GM12878 (cell line): Measurements from ENCODE around the gene THEM4. TPM values are rescaled to one million over a fixed set of nuclear protein-coding genes. Genes with fewer than 3 reads are reported as not detected.

Experiments
- ASH2L ChIP-seq: fragments of 300-600, 200-600 bp; sonication (generic); IDR thresholded peaks from 2 replicates; pipeline ENCODE4 v1.6.1; 2017; ENCODE audit warnings: low read depth, mild to moderate bottlenecking, borderline replicate concordance
- ATF7 ChIP-seq: fragments of 450-650 bp; IDR thresholded peaks from 2 replicates; pipeline ENCODE4 v1.6.1; 2016; ENCODE audit warnings: low read depth, mild to moderate bottlenecking
- BACH1 ChIP-seq: fragments of 450-650 bp; IDR thresholded peaks from 2 replicates; pipeline ENCODE4 v1.6.1; 2017; ENCODE audit warnings: mild to moderate bottlenecking, borderline replicate concordance
- BMI1 ChIP-seq: fragments of 450-650 bp; IDR thresholded peaks from 2 replicates; pipeline ENCODE4 v1.6.1; 2016; ENCODE audit warnings: mild to moderate bottlenecking, moderate library complexity, borderline replicate concordance
- EZH2 ChIP-seq: IDR thresholded peaks from 2 replicates; pipeline ENCODE4 v1.6.1; 2012; ENCODE audit warnings: low read depth, mild to moderate bottlenecking, control low read depth, inconsistent platforms, low read length, borderline replicate concordance; ENCODE audit not compliant: control insufficient read depth
- FOS ChIP-seq: IDR thresholded peaks from 3 replicates; pipeline ENCODE4 v1.6.1; 2011; ENCODE audit warnings: borderline replicate concordance; ENCODE audit not compliant: insufficient read length; ENCODE audit errors: extremely low read depth
- IKZF1 ChIP-seq: fragments of 450-650 bp; conservative IDR thresholded peaks from 2 replicates; pipeline ENCODE4 v1.6.1; 2017; ENCODE audit warnings: antibody characterized with exemption, mild to moderate bottlenecking
- JUND ChIP-seq: IDR thresholded peaks from 2 replicates; pipeline ENCODE4 v1.6.1; 2012; ENCODE audit warnings: low read depth, mild to moderate bottlenecking, low read length, improper control_type of control experiment, moderate library complexity
- NFIC ChIP-seq: IDR thresholded peaks from 2 replicates; pipeline ENCODE4 v1.6.1; 2012; ENCODE audit warnings: low read depth, mild to moderate bottlenecking, inconsistent platforms, low read length, moderate library complexity
- NFXL1 ChIP-seq: fragments of 450-650 bp; IDR thresholded peaks from 2 replicates; pipeline ENCODE4 v1.6.1; 2017; ENCODE audit warnings: antibody characterized with exemption, mild to moderate bottlenecking, borderline replicate concordance
- PML ChIP-seq: IDR thresholded peaks from 2 replicates; pipeline ENCODE4 v1.6.1; 2012; ENCODE audit warnings: low read length, inconsistent platforms
- RB1 ChIP-seq: fragments of 450-650 bp; formaldehyde crosslinking; IDR thresholded peaks from 2 replicates; pipeline ENCODE4 v1.6.1; 2017; ENCODE audit warnings: mild to moderate bottlenecking, borderline replicate concordance
- SREBF2 ChIP-seq: IDR thresholded peaks from 2 replicates; pipeline ENCODE4 v1.6.1; 2012; ENCODE audit warnings: mild to moderate bottlenecking, low read length
- TAF1 ChIP-seq: IDR thresholded peaks from 2 replicates; pipeline ENCODE4 v1.6.1; 2011; ENCODE audit warnings: mild to moderate bottlenecking, low read depth, low read length, borderline replicate concordance
- TARDBP ChIP-seq: IDR thresholded peaks from 2 replicates; pipeline ENCODE4 v1.6.1; 2016; ENCODE audit warnings: borderline replicate concordance
- YY1 ChIP-seq: IDR thresholded peaks from 2 replicates; pipeline ENCODE4 v1.6.1; 2011; ENCODE audit warnings: low read depth, mild to moderate bottlenecking, low read length
- ZNF622 ChIP-seq: fragments of 450-650 bp; IDR thresholded peaks from 2 replicates; pipeline ENCODE4 v1.6.1; 2017; ENCODE audit warnings: mild to moderate bottlenecking, inconsistent platforms
- polyA plus RNA-seq, 11 experiments: library from polyadenylated mRNA; depleted of rRNA in 4 of 11; unstranded in 6 of 11; stranded (reverse) in 5 of 11; fragments of >200 nt; fragmentation: Nextera tagmentation in 4 of 11; fragmentation: Illumina TruSeq in 1 of 11; extraction: Ambion mirVana in 4 of 11; extraction: Trizol in 1 of 11; gene quantifications; 1 replicate in 1 of 11; 2 replicates in 10 of 11; pipeline versions ENCODE4 v1.2.1 to v1.2.3, GENCODE V29; 2011 to 2016; ENCODE audit warnings: inconsistent platforms in 2 of 11, missing spikeins in 2 of 11, low read depth in 1 of 11
- total RNA-seq, 4 experiments: library from RNA; depleted of rRNA in 3 of 4; stranded (reverse); fragments of >200 nt in 3 of 4; fragmentation: Illumina TruSeq in 1 of 4; extraction: Trizol in 1 of 4; gene quantifications; 2 replicates each; pipeline versions ENCODE4 v1.2.1 to v1.2.3, GENCODE V29; 2013 to 2021
- TF ChIP-seq, protein P1 (sequence below): fragments of 450-650 bp; IDR thresholded peaks from 2 replicates; pipeline ENCODE4 v1.6.1; 2018; ENCODE audit warnings: mild to moderate bottlenecking, low read depth, moderate library complexity; ENCODE audit not compliant: partially characterized antibody
- TF ChIP-seq, protein P2 (sequence below): fragments of 450-650 bp; formaldehyde crosslinking; IDR thresholded peaks from 2 replicates; pipeline ENCODE4 v1.5.0; 2022; ENCODE audit warnings: mild to moderate bottlenecking, missing genetic modification characterization
- TF ChIP-seq, protein P3 (sequence below): fragments of 450-650 bp; IDR thresholded peaks from 2 replicates; pipeline ENCODE4 v1.6.1; 2017; ENCODE audit warnings: borderline replicate concordance
- TF ChIP-seq, protein P4 (sequence below): IDR thresholded peaks from 2 replicates; pipeline ENCODE4 v1.6.1; 2011; ENCODE audit warnings: low read depth, low read length, improper control_type of control experiment, borderline replicate concordance

THEM4 gene
- total and polyA plus RNA-seq, 10 of the 15 experiments (the other 5 are each of a cell fraction or from before 2014, with no cell fraction given), result 3.4 to 30.8 (median 17.9) TPM

DNA sequence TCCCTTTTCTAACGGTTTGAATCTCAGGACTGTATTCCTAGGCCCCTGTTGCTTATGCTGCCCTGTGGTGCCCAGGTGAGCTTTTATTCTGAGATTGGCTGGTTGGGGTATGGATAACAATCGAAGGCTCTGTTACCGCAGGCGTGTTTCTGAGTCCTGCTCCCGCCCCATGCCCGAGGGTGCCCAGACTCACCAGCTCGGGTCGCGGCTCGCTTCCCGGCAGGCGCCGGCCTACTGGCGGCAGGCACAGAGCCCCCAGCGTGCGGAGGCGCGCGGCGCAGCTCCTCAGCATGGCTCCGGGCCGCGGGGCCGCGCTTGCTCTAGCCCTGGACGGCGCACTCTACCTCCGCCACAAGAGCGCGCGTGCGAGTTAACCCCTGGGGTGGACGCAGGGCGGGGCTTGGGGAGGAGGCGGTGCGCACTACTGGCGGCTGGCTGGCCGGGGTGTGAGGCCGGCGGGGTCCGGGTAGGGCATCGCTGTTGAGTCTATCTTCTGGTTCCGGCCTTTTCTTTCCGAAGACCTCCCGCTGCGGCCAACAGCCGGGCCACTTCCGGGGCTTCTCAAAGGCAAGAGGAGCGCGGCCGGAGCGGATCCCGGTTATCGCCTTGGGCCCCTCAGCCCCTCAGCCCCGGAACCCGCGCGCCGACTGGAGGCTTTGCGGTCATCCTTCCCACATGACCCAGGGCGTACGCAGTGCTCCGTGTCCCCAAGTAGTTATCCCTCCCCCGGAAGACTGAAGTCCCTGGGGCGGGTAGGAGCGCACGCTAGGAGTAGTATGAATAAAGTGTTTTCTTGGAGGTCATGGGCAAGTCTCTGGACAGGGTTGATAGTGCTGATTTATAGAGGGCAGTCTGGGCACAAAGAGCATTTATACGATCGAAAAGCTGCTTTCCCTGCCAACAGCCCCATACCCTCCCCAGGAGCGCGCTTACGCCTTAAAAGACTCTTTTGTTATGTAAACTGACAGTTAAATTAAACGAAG is at the start of gene THEM4 (continued):
- TF ChIP-seq, protein P1, sequence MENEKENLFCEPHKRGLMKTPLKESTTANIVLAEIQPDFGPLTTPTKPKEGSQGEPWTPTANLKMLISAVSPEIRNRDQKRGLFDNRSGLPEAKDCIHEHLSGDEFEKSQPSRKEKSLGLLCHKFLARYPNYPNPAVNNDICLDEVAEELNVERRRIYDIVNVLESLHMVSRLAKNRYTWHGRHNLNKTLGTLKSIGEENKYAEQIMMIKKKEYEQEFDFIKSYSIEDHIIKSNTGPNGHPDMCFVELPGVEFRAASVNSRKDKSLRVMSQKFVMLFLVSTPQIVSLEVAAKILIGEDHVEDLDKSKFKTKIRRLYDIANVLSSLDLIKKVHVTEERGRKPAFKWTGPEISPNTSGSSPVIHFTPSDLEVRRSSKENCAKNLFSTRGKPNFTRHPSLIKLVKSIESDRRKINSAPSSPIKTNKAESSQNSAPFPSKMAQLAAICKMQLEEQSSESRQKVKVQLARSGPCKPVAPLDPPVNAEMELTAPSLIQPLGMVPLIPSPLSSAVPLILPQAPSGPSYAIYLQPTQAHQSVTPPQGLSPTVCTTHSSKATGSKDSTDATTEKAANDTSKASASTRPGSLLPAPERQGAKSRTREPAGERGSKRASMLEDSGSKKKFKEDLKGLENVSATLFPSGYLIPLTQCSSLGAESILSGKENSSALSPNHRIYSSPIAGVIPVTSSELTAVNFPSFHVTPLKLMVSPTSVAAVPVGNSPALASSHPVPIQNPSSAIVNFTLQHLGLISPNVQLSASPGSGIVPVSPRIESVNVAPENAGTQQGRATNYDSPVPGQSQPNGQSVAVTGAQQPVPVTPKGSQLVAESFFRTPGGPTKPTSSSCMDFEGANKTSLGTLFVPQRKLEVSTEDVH, result peak; percentile 29
- no peak for TF ChIP-seq SREBF2
- no peak for TF ChIP-seq JUND
- peak; percentile 91 for TF ChIP-seq TAF1
- TF ChIP-seq, protein P2, sequence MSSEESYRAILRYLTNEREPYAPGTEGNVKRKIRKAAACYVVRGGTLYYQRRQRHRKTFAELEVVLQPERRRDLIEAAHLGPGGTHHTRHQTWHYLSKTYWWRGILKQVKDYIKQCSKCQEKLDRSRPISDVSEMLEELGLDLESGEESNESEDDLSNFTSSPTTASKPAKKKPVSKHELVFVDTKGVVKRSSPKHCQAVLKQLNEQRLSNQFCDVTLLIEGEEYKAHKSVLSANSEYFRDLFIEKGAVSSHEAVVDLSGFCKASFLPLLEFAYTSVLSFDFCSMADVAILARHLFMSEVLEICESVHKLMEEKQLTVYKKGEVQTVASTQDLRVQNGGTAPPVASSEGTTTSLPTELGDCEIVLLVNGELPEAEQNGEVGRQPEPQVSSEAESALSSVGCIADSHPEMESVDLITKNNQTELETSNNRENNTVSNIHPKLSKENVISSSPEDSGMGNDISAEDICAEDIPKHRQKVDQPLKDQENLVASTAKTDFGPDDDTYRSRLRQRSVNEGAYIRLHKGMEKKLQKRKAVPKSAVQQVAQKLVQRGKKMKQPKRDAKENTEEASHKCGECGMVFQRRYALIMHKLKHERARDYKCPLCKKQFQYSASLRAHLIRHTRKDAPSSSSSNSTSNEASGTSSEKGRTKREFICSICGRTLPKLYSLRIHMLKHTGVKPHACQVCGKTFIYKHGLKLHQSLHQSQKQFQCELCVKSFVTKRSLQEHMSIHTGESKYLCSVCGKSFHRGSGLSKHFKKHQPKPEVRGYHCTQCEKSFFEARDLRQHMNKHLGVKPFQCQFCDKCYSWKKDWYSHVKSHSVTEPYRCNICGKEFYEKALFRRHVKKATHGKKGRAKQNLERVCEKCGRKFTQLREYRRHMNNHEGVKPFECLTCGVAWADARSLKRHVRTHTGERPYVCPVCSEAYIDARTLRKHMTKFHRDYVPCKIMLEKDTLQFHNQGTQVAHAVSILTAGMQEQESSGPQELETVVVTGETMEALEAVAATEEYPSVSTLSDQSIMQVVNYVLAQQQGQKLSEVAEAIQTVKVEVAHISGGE (CRISPR knock-in tag), result peak; percentile 92
- TF ChIP-seq ATF7, result peak; percentile 31; the same call in 1 of the 2 replicates
- TF ChIP-seq, protein P3, sequence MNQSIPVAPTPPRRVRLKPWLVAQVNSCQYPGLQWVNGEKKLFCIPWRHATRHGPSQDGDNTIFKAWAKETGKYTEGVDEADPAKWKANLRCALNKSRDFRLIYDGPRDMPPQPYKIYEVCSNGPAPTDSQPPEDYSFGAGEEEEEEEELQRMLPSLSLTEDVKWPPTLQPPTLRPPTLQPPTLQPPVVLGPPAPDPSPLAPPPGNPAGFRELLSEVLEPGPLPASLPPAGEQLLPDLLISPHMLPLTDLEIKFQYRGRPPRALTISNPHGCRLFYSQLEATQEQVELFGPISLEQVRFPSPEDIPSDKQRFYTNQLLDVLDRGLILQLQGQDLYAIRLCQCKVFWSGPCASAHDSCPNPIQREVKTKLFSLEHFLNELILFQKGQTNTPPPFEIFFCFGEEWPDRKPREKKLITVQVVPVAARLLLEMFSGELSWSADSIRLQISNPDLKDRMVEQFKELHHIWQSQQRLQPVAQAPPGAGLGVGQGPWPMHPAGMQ, result no peak
- TF ChIP-seq ZNF622, result no peak
- no peak for TF ChIP-seq FOS
- TF ChIP-seq ASH2L, result no peak
- TF ChIP-seq, protein P4, sequence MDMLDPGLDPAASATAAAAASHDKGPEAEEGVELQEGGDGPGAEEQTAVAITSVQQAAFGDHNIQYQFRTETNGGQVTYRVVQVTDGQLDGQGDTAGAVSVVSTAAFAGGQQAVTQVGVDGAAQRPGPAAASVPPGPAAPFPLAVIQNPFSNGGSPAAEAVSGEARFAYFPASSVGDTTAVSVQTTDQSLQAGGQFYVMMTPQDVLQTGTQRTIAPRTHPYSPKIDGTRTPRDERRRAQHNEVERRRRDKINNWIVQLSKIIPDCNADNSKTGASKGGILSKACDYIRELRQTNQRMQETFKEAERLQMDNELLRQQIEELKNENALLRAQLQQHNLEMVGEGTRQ, result no peak; the same call in 1 of the 2 replicates
- peak; percentile 54; the same call in 1 of the 2 replicates for TF ChIP-seq BACH1
- no peak for TF ChIP-seq EZH2
- TF ChIP-seq TARDBP, result no peak
- TF ChIP-seq RB1, result no peak
- TF ChIP-seq PML, result peak; percentile 85; the same call in 1 of the 2 replicates
- no peak for TF ChIP-seq BMI1
- TF ChIP-seq NFIC, result no peak
- TF ChIP-seq IKZF1, result peak; percentile 83
- TF ChIP-seq YY1, result peak; percentile 87
- no peak for TF ChIP-seq NFXL1
